NCI-H345 treated with DMSO at 0.1 percent for 48 hours (cell line): ENCODE results near the gene SMARCB1.
A peak's percentile ranks its signal among the peaks of the same experiment; 100 is the strongest.

Experiments used
- DNase-seq: peaks from one replicate; lab custom pipeline; 2025; ENCODE audit not compliant: unreplicated experiment; lab: John Stamatoyannopoulos, UW

The SMARCB1 gene

GRCh38 chr22:23779731-23780130 lies 7.0 kb upstream of the SMARCB1 start:
- no peak for DNase-seq

GRCh38 chr22:23780146-23780748 lies 6.5 kb upstream of the SMARCB1 start:
- DNase-seq, result no peak

GRCh38 chr22:23781065-23781464 lies 5.7 kb upstream of the SMARCB1 start:
- no peak for DNase-seq

DNA sequence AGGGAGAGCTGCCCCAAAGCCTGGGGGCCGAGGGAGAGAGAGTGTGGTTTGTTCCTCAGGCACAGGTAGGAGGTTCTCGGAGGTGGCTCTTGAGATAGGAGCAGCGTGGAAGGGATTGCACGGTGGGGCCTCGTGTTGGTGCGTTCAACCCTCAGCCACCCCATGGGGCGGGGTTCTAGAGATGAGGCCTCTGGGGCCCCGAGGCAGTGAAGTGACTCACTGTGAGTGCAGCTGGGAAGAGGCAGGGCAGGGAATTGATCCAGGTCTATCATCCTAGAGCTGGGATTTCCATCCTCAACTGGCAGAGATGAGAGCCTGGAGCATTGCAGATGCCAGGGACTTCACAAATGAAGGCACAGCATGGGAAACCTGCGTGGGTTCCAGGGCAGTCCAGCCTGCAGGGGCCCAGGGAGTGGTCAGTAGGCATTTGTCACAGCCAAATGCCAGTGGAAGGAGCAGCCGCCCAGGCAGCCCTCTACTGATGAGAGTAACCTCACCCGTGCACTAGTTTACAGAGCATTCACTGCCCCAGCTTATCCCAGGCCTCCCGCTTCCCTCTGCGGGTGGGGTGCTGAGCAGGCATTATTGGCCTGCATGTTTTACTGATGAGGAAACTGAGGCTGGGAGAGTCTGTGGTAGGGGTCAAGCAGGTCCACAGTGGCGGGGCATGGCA lies 5.1 kb upstream of the SMARCB1 start:
- no peak for DNase-seq

GRCh38 chr22:23782252-23782651 lies 4.5 kb upstream of the SMARCB1 start:
- no peak for DNase-seq

DNA sequence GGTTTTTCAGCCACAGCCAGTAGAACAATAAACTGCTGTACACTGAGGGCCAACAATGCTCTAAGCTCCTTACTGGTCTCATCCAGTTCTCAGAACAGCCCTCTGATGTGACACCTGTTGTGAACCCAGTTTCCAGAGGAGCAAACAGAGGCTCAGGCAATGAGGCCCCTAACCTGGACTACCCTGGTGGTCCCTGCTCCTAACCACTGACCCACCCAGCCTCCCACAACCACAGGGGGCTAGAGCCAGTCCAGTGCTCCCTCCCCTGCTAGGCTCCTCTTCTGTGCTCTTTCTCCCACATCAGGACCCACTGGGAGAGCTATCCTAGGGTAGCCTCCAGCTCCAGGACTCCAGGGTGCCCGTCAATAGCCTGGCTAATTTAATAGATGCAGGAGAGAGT lies 4.1 kb upstream of the SMARCB1 start:
- DNase-seq, result no peak

DNA sequence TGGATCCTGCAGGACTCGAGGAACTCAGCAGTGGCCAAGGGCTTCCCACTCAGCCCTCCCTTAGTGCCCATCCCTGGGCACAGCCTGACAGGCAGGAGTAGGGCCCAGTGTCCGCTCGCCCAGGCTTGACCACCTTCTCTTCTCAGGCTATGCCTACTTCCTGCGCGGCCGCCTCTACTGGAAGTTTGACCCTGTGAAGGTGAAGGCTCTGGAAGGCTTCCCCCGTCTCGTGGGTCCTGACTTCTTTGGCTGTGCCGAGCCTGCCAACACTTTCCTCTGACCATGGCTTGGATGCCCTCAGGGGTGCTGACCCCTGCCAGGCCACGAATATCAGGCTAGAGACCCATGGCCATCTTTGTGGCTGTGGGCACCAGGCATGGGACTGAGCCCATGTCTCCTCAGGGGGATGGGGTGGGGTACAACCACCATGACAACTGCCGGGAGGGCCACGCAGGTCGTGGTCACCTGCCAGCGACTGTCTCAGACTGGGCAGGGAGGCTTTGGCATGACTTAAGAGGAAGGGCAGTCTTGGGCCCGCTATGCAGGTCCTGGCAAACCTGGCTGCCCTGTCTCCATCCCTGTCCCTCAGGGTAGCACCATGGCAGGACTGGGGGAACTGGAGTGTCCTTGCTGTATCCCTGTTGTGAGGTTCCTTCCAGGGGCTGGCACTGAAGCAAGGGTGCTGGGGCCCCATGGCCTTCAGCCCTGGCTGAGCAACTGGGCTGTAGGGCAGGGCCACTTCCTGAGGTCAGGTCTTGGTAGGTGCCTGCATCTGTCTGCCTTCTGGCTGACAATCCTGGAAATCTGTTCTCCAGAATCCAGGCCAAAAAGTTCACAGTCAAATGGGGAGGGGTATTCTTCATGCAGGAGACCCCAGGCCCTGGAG lies 3.3 kb upstream of the SMARCB1 start:
- no peak for DNase-seq

DNA sequence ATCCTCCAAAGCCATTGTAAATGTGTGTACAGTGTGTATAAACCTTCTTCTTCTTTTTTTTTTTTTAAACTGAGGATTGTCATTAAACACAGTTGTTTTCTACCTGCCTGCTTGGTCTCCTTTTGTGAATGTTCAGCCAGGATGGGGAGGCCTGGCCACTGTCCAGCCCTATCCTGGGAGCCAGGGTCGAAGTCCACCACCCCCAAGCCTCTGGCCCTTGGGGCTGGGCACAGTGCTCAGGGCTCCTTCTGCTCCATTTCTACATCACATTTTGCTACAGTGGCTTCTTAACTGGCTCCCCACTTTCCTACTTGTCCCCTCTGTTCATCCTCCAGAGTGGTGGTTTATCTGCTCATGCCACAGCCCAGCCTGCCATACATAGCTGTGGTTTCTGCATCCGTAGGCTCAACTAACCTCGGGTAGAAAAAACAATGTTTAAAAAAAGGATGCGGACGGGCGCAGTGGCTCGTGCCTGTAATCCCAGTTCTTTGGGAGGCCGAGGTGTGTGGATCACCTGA lies 2.5 kb upstream of the SMARCB1 start:
- no peak for DNase-seq

DNA sequence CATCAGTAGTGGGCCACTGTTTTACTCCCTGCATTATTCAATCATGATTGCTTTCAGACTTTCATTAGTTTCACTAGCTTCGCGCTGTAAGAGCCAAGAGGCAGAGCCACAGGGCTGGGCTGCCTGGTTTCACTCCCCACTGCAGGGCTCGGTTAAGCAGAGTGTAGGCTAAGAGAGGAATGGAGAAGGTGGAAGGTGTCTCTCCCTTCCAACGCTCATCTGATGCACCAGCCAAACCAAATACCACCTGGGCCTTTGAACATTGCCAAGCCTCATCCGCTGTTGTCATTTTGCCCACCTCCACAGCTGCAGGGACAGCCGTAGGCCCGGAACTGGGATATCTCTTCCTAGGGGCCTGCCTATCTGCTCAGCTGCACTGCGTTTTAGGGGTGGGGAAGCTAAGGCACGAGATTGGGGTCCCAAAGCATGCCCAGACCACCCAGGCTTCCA lies 480 bp upstream of the SMARCB1 start:
- no peak for DNase-seq

GRCh38 chr22:23787600-23787896 lies 782 bp downstream of the SMARCB1 start:
- peak; percentile 87 for DNase-seq

DNA sequence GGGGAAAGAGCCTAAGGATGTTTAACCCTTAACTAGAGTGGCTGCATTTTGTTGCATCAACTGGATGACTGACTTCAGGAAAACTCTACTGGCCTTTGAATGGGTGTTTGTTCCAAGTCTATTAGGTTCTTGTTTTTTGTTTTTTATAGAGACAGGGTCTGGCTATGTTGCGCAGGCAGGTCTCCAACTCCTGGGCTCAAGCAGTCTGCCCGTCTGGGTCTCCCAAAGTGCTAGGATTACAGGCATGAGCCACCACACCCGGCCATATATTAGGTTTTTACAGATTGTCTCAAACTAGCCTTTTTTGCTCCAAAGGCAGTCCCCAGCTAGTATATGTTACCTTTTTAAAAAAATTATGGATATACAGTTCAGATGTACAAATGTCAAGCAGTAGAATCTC lies 1.1 kb downstream of the SMARCB1 start:
- no peak for DNase-seq

DNA sequence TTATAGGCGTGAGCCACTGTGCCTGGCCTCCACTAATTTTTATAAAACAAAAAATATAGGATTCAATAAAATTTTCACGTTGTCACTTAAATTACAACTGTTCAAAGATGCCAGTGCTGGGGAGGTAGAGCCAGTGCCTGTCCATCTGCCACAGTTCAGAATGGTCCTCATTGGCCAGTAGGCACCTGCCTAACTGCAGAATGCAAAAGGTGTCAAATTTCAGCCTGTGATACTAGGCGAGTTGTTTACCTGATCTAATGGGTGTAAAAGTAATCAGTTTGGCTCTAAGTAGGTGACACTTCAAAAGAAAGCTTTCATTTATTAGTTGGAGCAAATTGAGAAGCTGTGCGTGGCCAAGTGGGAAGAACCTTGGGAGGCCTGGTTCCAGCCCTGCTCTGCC lies 2.4 kb downstream of the SMARCB1 start:
- DNase-seq, result peak; percentile 38

DNA sequence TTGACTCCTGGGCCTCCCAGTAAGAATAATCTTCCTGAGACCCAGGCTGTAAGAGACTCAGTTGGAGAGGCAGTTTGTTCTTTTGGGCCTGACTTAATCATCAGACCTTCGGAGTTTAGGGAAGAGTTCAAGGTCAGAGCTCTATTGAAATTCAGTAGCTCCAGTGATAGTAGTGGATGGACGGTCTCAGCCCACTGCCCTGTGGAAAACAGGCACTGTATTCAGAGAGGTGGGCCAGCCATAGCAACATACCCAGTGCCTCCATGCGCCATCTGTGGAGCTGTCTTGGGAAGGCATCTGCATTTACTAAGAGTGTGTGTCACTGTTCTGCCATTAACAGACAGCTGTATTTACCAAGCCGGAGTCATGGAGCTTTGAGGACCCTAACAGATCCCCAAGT lies 2.9 kb downstream of the SMARCB1 start:
- no peak for DNase-seq

GRCh38 chr22:23790819-23791737 lies 4.3 kb downstream of the SMARCB1 start:
- no peak for DNase-seq

GRCh38 chr22:23791738-23792645 lies 5.2 kb downstream of the SMARCB1 start:
- no peak for DNase-seq

DNA sequence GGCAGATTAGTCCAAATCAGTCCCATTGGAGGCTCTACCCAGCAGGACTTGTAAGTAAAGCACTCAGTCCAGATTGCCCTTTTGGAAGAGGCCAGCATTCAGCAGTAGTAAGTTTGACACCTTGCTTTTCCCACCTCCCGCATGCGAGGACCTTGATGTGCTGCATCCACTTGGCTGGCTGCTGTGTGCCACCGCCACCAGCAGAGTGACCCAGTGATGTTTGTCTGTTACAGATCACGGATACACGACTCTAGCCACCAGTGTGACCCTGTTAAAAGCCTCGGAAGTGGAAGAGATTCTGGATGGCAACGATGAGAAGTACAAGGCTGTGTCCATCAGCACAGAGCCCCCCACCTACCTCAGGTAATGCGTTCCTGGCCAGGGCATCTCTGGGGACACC lies 6.6 kb downstream of the SMARCB1 start:
- no peak for DNase-seq

GRCh38 chr22:23796461-23796860 lies 9.7 kb downstream of the SMARCB1 start:
- DNase-seq, result no peak

- DNase-seq, result no peak
Observed at GRCh38 chr22:23800297-23801237, 13.8 kb downstream of the SMARCB1 start.
